Activated CD4-positive, alpha-beta memory T cell treated with anti-CD3 and anti-CD28 coated beads for 36 hours (primary cell): ENCODE data around the gene CNTNAP5. TPM values are rescaled to one million over a fixed set of nuclear protein-coding genes. Genes with fewer than 3 reads are reported as not detected.
"Not testable (repeated sequence)": the region's sequence is repeated elsewhere in the genome, so short reads cannot be mapped to it uniquely, and the experiment has no call there.

Experiments
- CTCF ChIA-PET: fragments of 350-600 bp; sonication (Branson Sonifier 250); formaldehyde crosslinking; loops from one replicate; lab custom pipeline; 2021; ENCODE audit warnings: antibody characterized with exemption, inconsistent platforms; lab: Charles Lee
- POLR2A ChIA-PET: fragments of 350-600 bp; sonication (Branson Sonifier 250); formaldehyde crosslinking; loops from one replicate; lab custom pipeline; 2021; ENCODE audit warnings: antibody characterized with exemption; lab: Charles Lee
- DNase-seq: peaks from one replicate; pipeline ENCODE4 v3.0.0-alpha.2; 2020
- H3K27ac Mint-ChIP-seq: one replicate; pipeline ENCODE4 v1.8.0; 2021; ENCODE audit warnings: mixed read lengths
- H3K27me3 Mint-ChIP-seq: one replicate; pipeline ENCODE4 v1.8.0; 2021; ENCODE audit warnings: mixed read lengths
- H3K36me3 Mint-ChIP-seq: one replicate; pipeline ENCODE4 v1.8.0; 2021; ENCODE audit warnings: mixed read lengths
- H3K4me1 Mint-ChIP-seq: one replicate; pipeline ENCODE4 v1.8.0; 2021; ENCODE audit warnings: low read depth, mixed read lengths
- H3K4me3 Mint-ChIP-seq: one replicate; pipeline ENCODE4 v1.8.0; 2021; ENCODE audit warnings: mild to moderate bottlenecking, mixed read lengths
- H3K9me3 Mint-ChIP-seq: one replicate; pipeline ENCODE4 v1.8.0; 2021; ENCODE audit warnings: mixed read lengths
- intact Hi-C: fragments of 100-400 bp; cut with micrococcal nuclease; formaldehyde crosslinking; loops from one replicate; pipeline ENCODE4 v1.15.1; 2023
- total RNA-seq, 2 experiments: library from RNA; stranded (reverse); gene quantifications; one replicate each; pipeline ENCODE4 v1.2.3, GENCODE V29; 2021

CNTNAP5 gene
- total RNA-seq, 2 experiments from 2014 or later: not detected

- CTCF ChIA-PET: no interaction called here
- no peaks in the 10 kb centered on the region for H3K27me3 Mint-ChIP-seq
- no peaks in the 10 kb centered on the region for H3K4me1 Mint-ChIP-seq
- peaks cover 13% of the 10 kb centered on the region for H3K9me3 Mint-ChIP-seq
- POLR2A ChIA-PET: no interaction called here
- no peak for DNase-seq
- H3K4me3 Mint-ChIP-seq: no peak overlapping the region
- H3K27ac Mint-ChIP-seq: no peak overlapping the region
- intact Hi-C loops: no loop called here
- no peaks in the 10 kb centered on the region for H3K36me3 Mint-ChIP-seq
Observed at GRCh38 chr2:124354466-124354865, 329.4 kb downstream of the CNTNAP5 start.

GRCh38 chr2:124361966-124362365 lies 336.9 kb downstream of the CNTNAP5 start:
- H3K27me3 Mint-ChIP-seq, H3K4me3 Mint-ChIP-seq, intact Hi-C loops, H3K27ac Mint-ChIP-seq, CTCF ChIA-PET, H3K4me1 Mint-ChIP-seq, POLR2A ChIA-PET, H3K36me3 Mint-ChIP-seq, DNase-seq, H3K9me3 Mint-ChIP-seq: not testable (repeated sequence)

GRCh38 chr2:124369181-124369580 lies 344.1 kb downstream of the CNTNAP5 start:
- DNase-seq: no peak
- Mint-ChIP-seq H3K4me1 (no peaks in the 10 kb centered on the region), H3K4me3 (no peak overlapping the region), H3K9me3 (peaks cover 12% of the 10 kb centered on the region), H3K27ac (no peak overlapping the region), H3K27me3 (no peaks in the 10 kb centered on the region), H3K36me3 (no peaks in the 10 kb centered on the region)
- intact Hi-C loops: no loop called here
- ChIA-PET CTCF (no interaction called here), POLR2A (no interaction called here)

- no peaks in the 10 kb centered on the region for H3K4me1 Mint-ChIP-seq
- no peaks in the 10 kb centered on the region for H3K27me3 Mint-ChIP-seq
- DNase-seq: no peak
- no peak overlapping the region for H3K4me3 Mint-ChIP-seq
- ChIA-PET CTCF (no interaction called here), POLR2A (no interaction called here)
- no peaks in the 10 kb centered on the region for H3K36me3 Mint-ChIP-seq
- no peak overlapping the region for H3K27ac Mint-ChIP-seq
- intact Hi-C loops: no loop called here
- H3K9me3 Mint-ChIP-seq: peaks cover 15% of the 10 kb centered on the region
Observed at GRCh38 chr2:124380221-124380749, 355.2 kb downstream of the CNTNAP5 start.

GRCh38 chr2:124382067-124382618 lies 357.1 kb downstream of the CNTNAP5 start:
- POLR2A ChIA-PET: no interaction called here
- H3K36me3 Mint-ChIP-seq: no peaks in the 10 kb centered on the region

GRCh38 chr2:124395961-124396360 lies 370.9 kb downstream of the CNTNAP5 start:
- no peaks in the 10 kb centered on the region for H3K27me3 Mint-ChIP-seq
- peaks cover 9% of the 10 kb centered on the region for H3K9me3 Mint-ChIP-seq
- CTCF ChIA-PET: no interaction called here
- H3K4me3 Mint-ChIP-seq: no peak overlapping the region
- H3K27ac Mint-ChIP-seq: no peak overlapping the region
- no peaks in the 10 kb centered on the region for H3K4me1 Mint-ChIP-seq
- intact Hi-C loops: no loop called here
- POLR2A ChIA-PET: no interaction called here
- no peaks in the 10 kb centered on the region for H3K36me3 Mint-ChIP-seq
- no peak for DNase-seq

More at GRCh38 chr2:124382067-124382618, 357.1 kb downstream of the CNTNAP5 start:
- no peak for DNase-seq
- intact Hi-C loops: no loop called here
- CTCF ChIA-PET: no interaction called here
- Mint-ChIP-seq H3K27ac (no peak overlapping the region), H3K27me3 (no peaks in the 10 kb centered on the region), H3K9me3 (peaks cover 9% of the 10 kb centered on the region), H3K4me1 (no peaks in the 10 kb centered on the region), H3K4me3 (no peak overlapping the region)

GRCh38 chr2:124402274-124402673 lies 377.2 kb downstream of the CNTNAP5 start:
- ChIA-PET CTCF (no interaction called here), POLR2A (no interaction called here)
- no peaks in the 10 kb centered on the region for H3K4me1 Mint-ChIP-seq
- DNase-seq: no peak
- H3K27ac Mint-ChIP-seq: no peak overlapping the region
- no peaks in the 10 kb centered on the region for H3K36me3 Mint-ChIP-seq
- intact Hi-C loops: no loop called here
- H3K4me3 Mint-ChIP-seq: no peak overlapping the region
- H3K9me3 Mint-ChIP-seq: peaks cover 7% of the 10 kb centered on the region
- no peaks in the 10 kb centered on the region for H3K27me3 Mint-ChIP-seq

GRCh38 chr2:124407836-124408534 lies 382.9 kb downstream of the CNTNAP5 start:
- DNase-seq, H3K4me3 Mint-ChIP-seq, POLR2A ChIA-PET, H3K27me3 Mint-ChIP-seq, intact Hi-C loops, CTCF ChIA-PET, H3K4me1 Mint-ChIP-seq, H3K36me3 Mint-ChIP-seq, H3K9me3 Mint-ChIP-seq, H3K27ac Mint-ChIP-seq: not testable (repeated sequence)

GRCh38 chr2:124424074-124424473 lies 399.0 kb downstream of the CNTNAP5 start:
- Mint-ChIP-seq H3K9me3 (peaks cover 29% of the 10 kb centered on the region), H3K36me3 (no peaks in the 10 kb centered on the region), H3K27me3 (no peaks in the 10 kb centered on the region), H3K27ac (no peak overlapping the region), H3K4me3 (no peak overlapping the region), H3K4me1 (no peaks in the 10 kb centered on the region)
- DNase-seq: no peak
- POLR2A ChIA-PET: no interaction called here
- CTCF ChIA-PET: no interaction called here
- intact Hi-C loops: no loop called here

GRCh38 chr2:124426122-124426521 lies 401.0 kb downstream of the CNTNAP5 start:
- Mint-ChIP-seq H3K4me1 (no peaks in the 10 kb centered on the region), H3K27me3 (no peaks in the 10 kb centered on the region), H3K9me3 (peaks cover 23% of the 10 kb centered on the region), H3K36me3 (no peaks in the 10 kb centered on the region), H3K4me3 (no peak overlapping the region), H3K27ac (no peak overlapping the region)
- DNase-seq: no peak
- intact Hi-C loops: no loop called here
- ChIA-PET CTCF (no interaction called here), POLR2A (no interaction called here)

GRCh38 chr2:124426625-124427024 lies 401.5 kb downstream of the CNTNAP5 start:
- Mint-ChIP-seq H3K36me3 (no peaks in the 10 kb centered on the region), H3K4me1 (no peaks in the 10 kb centered on the region), H3K27ac (no peak overlapping the region), H3K9me3 (peaks cover 23% of the 10 kb centered on the region), H3K27me3 (no peaks in the 10 kb centered on the region), H3K4me3 (no peak overlapping the region)
- DNase-seq: no peak
- ChIA-PET CTCF (no interaction called here), POLR2A (no interaction called here)
- intact Hi-C loops: no loop called here

- DNase-seq: no peak
- ChIA-PET POLR2A (no interaction called here), CTCF (no interaction called here)
- Mint-ChIP-seq H3K27ac (no peak overlapping the region), H3K36me3 (no peaks in the 10 kb centered on the region), H3K4me1 (no peaks in the 10 kb centered on the region), H3K4me3 (no peak overlapping the region), H3K27me3 (no peaks in the 10 kb centered on the region), H3K9me3 (peaks cover 4% of the 10 kb centered on the region)
- intact Hi-C loops: no loop called here
Observed at GRCh38 chr2:124437811-124438210, 412.7 kb downstream of the CNTNAP5 start.

GRCh38 chr2:124450481-124450880 lies 425.4 kb downstream of the CNTNAP5 start:
- Mint-ChIP-seq H3K4me3 (no peak overlapping the region), H3K4me1 (no peaks in the 10 kb centered on the region), H3K27ac (no peak overlapping the region), H3K9me3 (peaks cover 12% of the 10 kb centered on the region), H3K36me3 (no peaks in the 10 kb centered on the region), H3K27me3 (no peaks in the 10 kb centered on the region)
- POLR2A ChIA-PET: no interaction called here
- intact Hi-C loops: no loop called here
- CTCF ChIA-PET: no interaction called here
- DNase-seq: no peak
